Cardiac muscle cell (in vitro differentiated cells and primary cell): ENCODE measurements around the gene RHCE. TPM values are rescaled to one million over a fixed set of nuclear protein-coding genes. Genes with fewer than 3 reads are reported as not detected.
A peak's percentile ranks its signal among the peaks of the same experiment; 100 is the strongest.
"Not testable (repeated sequence)": the region's sequence is repeated elsewhere in the genome, so short reads cannot be mapped to it uniquely, and the experiment has no call there.

ENCODE experiments used
- DNase-seq, 2 donors: peaks; one replicate each; pipeline versions ENCODE4 v3.0.0 to v3.0.0-alpha.2; 2010 to 2017; ENCODE audit warnings: low read depth in 1 of 2, low spot score in 1 of 2
- H3K27ac ChIP-seq: fragments of 200-600 bp; sonication (generic); 2 replicates; pipeline ENCODE4 v1.5.1; 2016
- H3K27me3 ChIP-seq: fragments of 200-600 bp; sonication (generic); 2 replicates; pipeline ENCODE4 v1.6.0; 2016; ENCODE audit warnings: control low read depth
- H3K36me3 ChIP-seq: fragments of 200-600 bp; sonication (generic); 2 replicates; pipeline ENCODE4 v1.5.1; 2016; ENCODE audit warnings: control low read depth
- H3K4me1 ChIP-seq: fragments of 200-600 bp; sonication (generic); 2 replicates; pipeline ENCODE4 v1.8.1; 2017; ENCODE audit warnings: low read depth, mild to moderate bottlenecking, mixed run types
- H3K4me3 ChIP-seq: fragments of 200-600 bp; sonication (generic); 2 replicates; pipeline ENCODE4 v1.5.1; 2016; ENCODE audit warnings: mild to moderate bottlenecking
- H3K9me3 ChIP-seq: fragments of 200-600 bp; sonication (generic); 2 replicates; pipeline ENCODE4 v1.5.1; 2017; ENCODE audit warnings: low read depth, mild to moderate bottlenecking, control low read depth
- polyA plus RNA-seq: library from polyadenylated mRNA; unstranded; fragments of >200 nt; fragmentation: Nextera tagmentation; extraction: Ambion mirVana; gene quantifications from 2 replicates; pipeline ENCODE4 v1.2.1, GENCODE V29; 2016
- total RNA-seq: library from RNA; depleted of rRNA; stranded (reverse); fragments of >200 nt; gene quantifications from 2 replicates; pipeline ENCODE4 v1.2.3, GENCODE V29; 2016
- TF ChIP-seq, protein P1 (sequence below): IDR thresholded peaks from 2 replicates; pipeline ENCODE4 v1.5.1; 2012; ENCODE audit warnings: low read depth, mild to moderate bottlenecking, low read length

The RHCE gene
- total RNA-seq (1.8 and 2.1 TPM in 2 replicates), polyA plus RNA-seq (3.3 and 4.9 TPM in 2 replicates)

DNA sequence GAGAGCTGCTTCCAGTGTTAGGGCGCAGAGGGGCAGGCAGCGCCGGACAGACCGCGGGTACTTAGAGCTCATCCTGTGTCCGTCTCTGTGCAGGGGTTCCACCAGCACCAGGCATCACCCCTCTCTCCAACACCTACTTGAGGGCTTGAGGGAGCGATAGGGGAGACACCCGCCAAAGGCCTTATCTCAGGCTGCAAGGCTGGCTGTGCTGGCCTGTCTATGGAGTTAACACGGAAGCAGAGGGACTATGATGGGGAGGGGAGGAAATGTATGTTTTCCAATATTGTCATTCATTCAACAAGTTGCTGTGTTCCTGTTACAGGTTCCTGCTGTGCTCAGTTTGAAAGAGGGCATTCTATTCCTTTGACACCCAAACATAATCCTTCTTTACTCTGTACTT lies at the start of gene RHCE:
Gene RHCE (minus strand): TSS at position 111 of the 400 bp plus-strand sequence. CDS start 39 bp downstream, at position 72.
- not testable (repeated sequence) for H3K4me3 ChIP-seq, H3K36me3 ChIP-seq, H3K27ac ChIP-seq, H3K9me3 ChIP-seq, DNase-seq, H3K27me3 ChIP-seq, H3K4me1 ChIP-seq

DNA sequence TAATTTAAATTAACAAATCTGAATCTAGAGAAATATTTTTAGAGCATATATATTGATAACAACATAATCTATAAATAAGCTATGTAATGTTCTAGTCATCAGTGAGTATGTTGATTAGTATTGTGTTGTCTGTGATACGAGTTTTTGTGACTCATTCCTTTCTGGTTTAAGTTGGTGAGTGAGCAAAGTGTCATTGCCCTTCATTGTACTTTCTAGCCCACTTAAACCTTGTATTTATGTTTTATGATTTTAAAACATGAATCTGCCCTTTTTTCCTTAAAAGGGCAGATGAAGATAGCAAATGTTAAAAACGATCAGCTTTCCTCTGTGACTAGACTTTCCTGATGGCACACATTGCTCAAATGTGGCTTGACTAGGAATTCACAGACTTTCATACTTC lies 48.6 kb upstream of the RHCE start:
- H3K36me3 ChIP-seq: no peaks in the 10 kb centered on the region
- H3K27me3 ChIP-seq: no peaks in the 10 kb centered on the region
- H3K4me1 ChIP-seq: peaks cover 36% of the 10 kb centered on the region
- TF ChIP-seq, protein P1, sequence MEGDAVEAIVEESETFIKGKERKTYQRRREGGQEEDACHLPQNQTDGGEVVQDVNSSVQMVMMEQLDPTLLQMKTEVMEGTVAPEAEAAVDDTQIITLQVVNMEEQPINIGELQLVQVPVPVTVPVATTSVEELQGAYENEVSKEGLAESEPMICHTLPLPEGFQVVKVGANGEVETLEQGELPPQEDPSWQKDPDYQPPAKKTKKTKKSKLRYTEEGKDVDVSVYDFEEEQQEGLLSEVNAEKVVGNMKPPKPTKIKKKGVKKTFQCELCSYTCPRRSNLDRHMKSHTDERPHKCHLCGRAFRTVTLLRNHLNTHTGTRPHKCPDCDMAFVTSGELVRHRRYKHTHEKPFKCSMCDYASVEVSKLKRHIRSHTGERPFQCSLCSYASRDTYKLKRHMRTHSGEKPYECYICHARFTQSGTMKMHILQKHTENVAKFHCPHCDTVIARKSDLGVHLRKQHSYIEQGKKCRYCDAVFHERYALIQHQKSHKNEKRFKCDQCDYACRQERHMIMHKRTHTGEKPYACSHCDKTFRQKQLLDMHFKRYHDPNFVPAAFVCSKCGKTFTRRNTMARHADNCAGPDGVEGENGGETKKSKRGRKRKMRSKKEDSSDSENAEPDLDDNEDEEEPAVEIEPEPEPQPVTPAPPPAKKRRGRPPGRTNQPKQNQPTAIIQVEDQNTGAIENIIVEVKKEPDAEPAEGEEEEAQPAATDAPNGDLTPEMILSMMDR: no peak
- no peak overlapping the region for H3K4me3 ChIP-seq
- H3K27ac ChIP-seq: peak overlapping the region; percentile 62
- peak in 1 of 2 donors; percentile 33 for DNase-seq
- no peaks in the 10 kb centered on the region for H3K9me3 ChIP-seq

DNA sequence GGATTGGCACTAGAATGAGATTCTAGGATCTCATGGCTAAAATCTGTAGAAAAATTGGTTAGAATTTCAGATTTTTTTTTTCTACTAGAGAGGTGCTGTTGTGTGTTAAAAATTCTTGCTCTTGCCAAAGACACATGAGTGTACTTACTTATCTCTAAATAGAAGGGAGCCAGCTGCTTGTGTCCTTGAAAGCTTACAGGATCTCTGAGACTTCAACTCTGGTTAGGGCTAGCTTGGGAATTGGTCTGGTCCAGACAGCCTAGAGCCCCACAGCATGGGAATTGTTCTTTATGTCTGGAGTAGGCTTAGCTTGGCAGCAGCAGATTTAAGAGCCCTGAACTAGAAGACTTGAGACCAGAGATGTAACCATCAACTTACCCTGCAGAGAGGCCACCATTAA lies 47.4 kb upstream of the RHCE start:
- peak overlapping the region; percentile 62 for H3K27ac ChIP-seq
- no peak overlapping the region for H3K4me3 ChIP-seq
- H3K4me1 ChIP-seq: peaks cover 28% of the 10 kb centered on the region
- DNase-seq: peak; percentile 72 to 86
- no peaks in the 10 kb centered on the region for H3K27me3 ChIP-seq
- no peaks in the 10 kb centered on the region for H3K9me3 ChIP-seq
- TF ChIP-seq, protein P1: no peak
- no peaks in the 10 kb centered on the region for H3K36me3 ChIP-seq

DNA sequence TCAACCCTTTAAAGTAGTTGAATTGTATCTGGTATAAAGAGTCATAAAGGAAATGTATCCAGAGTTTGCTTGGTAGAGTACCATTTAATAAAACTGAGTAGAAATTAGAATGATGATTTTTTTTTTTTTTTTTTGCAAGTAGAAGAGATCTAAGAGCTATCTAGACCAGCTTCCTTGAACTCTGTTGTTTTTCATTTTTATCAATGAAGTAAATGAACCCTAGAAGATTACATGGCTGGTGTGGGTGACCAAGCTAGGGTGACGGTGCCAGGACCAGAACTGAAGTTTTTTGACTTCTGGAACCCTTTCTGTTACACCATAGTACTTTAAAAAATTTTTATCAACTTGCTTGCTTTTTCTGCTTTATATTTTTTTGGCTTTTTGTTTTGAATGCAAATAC lies 47.0 kb upstream of the RHCE start:
- H3K27me3 ChIP-seq: no peaks in the 10 kb centered on the region
- peak overlapping the region; percentile 62 for H3K27ac ChIP-seq
- H3K4me1 ChIP-seq: peaks cover 24% of the 10 kb centered on the region
- no peak for DNase-seq
- H3K9me3 ChIP-seq: no peaks in the 10 kb centered on the region
- TF ChIP-seq, protein P1: no peak
- H3K36me3 ChIP-seq: no peaks in the 10 kb centered on the region
- no peak overlapping the region for H3K4me3 ChIP-seq

DNA sequence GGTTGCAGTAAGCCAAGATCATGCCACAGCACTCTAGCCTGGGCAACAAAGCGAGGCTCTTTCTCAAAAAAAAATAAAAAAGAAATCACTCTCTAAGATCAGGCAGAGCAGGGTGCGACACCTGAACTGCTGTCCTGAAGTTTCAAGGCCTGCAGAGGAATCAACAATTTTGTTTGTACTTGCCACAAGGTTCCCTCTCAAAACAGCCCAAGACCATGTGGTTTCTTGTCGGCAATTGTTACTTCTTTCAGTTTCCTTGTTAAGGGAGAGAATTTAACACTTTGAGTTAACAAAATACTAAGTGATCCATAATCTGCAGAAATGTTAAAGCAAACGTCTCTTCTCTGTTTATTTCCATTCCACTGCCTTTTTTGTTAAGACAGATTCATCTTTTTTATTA lies 46.6 kb upstream of the RHCE start:
- no peak for DNase-seq
- Histone ChIP-seq H3K27ac (peak overlapping the region; percentile 62), H3K4me1 (peaks cover 20% of the 10 kb centered on the region)

DNA sequence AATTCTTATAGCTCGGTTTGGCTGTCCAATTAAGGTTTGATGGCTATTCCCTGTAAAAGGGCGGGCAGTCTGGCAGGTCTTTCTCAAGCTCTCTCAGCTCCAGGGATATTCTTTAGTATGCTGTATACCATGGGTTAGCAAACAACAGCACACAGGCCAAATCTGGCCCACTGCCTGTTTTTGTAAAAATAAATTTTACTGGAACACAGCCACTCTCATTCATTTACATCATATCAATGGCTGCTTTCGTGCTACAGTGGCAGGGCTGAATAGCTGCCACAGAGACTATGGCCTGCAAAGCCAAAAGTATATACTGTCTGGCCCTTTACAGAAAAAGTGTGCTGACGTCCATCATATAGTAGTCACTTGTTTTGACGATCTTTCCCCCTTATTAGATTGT lies 42.1 kb upstream of the RHCE start:
- no peak overlapping the region for H3K27ac ChIP-seq
- peaks cover 7% of the 10 kb centered on the region for H3K36me3 ChIP-seq
- peaks cover 4% of the 10 kb centered on the region for H3K4me1 ChIP-seq
- no peaks in the 10 kb centered on the region for H3K27me3 ChIP-seq
- TF ChIP-seq, protein P1: no peak
- no peaks in the 10 kb centered on the region for H3K9me3 ChIP-seq
- no peak overlapping the region for H3K4me3 ChIP-seq
- peak in 1 of 2 donors; percentile 39 for DNase-seq

More for the DNA sequence above, 46.6 kb upstream of the RHCE start:
- Histone ChIP-seq H3K27me3 (no peaks in the 10 kb centered on the region), H3K9me3 (no peaks in the 10 kb centered on the region), H3K36me3 (no peaks in the 10 kb centered on the region), H3K4me3 (no peak overlapping the region)
- TF ChIP-seq, protein P1: no peak
